Measurements from ENCODE around the gene INHA.

INHA gene

DNA sequence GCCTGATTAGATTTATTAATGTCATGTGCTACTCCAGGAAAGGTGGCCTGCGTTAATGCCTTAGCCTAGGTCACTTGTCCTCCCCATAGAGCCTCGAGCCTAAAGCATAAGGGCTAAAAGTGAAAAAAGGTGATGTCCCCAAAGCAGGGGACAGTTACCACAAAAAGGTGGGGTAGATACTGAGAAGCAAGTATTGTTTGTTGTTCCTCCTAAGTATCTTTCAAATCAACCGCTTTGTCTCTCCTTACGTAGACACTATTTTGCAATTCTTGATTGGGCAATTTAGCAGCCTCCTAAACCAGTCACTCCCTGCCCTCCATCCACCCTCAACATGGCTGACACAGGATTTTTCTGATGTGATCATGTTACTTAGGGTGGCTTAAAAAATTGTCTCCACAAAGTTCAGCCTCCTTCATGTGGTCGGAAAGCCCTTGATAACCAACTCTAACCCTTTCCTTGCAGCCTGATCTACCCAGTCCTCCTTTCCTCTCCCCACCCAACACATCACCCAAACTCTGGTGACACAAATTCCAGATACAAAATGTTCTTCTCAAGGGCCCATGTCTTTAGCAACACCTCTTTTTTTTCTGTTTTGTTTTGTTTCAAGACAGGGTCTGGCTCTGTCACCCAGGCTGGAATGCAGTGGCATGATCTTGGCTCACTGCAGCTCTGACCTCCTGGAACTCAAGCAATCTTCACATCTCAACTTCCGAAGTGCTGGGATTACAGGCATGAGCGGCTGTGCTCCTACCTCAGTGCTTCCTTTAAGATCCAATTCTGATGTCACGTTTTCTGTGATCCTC is 6.9 kb downstream of the INHA start:
- ChIA-PET POLR2A (no interaction called here), CTCF (interaction anchor here (1.2 kb wide), 1 partner anchor 18 kb away, joined by 3 read pairs; no protein-coding TSS in a partner anchor)
- TF ChIP-seq, protein P1, sequence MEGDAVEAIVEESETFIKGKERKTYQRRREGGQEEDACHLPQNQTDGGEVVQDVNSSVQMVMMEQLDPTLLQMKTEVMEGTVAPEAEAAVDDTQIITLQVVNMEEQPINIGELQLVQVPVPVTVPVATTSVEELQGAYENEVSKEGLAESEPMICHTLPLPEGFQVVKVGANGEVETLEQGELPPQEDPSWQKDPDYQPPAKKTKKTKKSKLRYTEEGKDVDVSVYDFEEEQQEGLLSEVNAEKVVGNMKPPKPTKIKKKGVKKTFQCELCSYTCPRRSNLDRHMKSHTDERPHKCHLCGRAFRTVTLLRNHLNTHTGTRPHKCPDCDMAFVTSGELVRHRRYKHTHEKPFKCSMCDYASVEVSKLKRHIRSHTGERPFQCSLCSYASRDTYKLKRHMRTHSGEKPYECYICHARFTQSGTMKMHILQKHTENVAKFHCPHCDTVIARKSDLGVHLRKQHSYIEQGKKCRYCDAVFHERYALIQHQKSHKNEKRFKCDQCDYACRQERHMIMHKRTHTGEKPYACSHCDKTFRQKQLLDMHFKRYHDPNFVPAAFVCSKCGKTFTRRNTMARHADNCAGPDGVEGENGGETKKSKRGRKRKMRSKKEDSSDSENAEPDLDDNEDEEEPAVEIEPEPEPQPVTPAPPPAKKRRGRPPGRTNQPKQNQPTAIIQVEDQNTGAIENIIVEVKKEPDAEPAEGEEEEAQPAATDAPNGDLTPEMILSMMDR (IDR thresholded peaks at IDR 0.05; ENCODE audit: insufficient read depth, low read length, missing control alignments), result no peak
- DNase-seq (ENCODE audit: low read depth, low spot score), result no peak
- H3K4me3 ChIP-seq (ENCODE audit: low read depth, low read length), result no peak overlapping the region

DNA sequence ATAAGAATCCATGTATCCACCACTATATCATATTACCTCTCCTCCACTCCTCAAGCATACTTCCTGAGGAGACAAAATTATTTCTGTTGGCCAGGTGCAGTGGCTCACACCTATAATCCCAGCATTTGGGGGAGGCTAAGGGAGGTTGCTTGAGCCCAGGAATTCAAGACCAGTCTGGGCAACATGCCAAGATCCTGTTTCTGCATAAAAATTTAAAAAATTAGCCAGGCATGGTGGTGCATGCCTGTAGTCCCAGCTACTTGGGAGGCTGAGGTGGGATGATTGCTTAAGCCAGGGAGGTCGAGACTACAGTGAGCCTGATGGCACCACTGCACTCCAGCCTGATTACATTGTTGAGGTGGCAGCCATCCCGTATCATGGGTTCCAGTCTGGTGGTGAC is 9.2 kb downstream of the INHA start:
- no peak overlapping the region for H3K4me3 ChIP-seq (ENCODE audit: low read depth, low read length)
- TF ChIP-seq, protein P1 (IDR thresholded peaks at IDR 0.05; ENCODE audit: insufficient read depth, low read length, missing control alignments), result no peak
- ChIA-PET POLR2A (no interaction called here), CTCF (no interaction called here)
- no peak for DNase-seq (ENCODE audit: low read depth, low spot score)

DNA sequence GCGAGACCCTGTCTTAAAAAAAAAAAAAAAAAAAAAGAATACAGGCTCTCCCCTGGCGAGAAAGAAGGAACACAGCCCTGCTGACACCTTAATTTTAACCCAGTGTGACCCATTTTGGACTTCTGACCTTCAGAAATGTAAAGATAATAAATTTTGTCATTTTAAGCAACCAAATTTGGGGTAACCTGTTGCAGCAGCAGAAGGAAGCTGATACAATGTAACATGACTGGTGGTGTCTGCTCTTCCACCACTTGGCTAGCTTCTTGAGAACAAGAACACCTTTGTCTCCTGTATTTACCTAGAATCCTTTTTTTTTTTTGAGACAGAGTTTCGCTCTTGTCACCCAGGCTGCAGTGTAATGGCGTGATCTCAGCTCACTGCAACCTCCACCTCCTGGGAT is 19.0 kb downstream of the INHA start:
- POLR2A ChIA-PET, result no interaction called here
- CTCF ChIA-PET, result interaction anchor here (0.6 to 1.9 kb wide), 3 partner anchors 61 to 99 kb away, joined by 3 to 7 read pairs (median 3); no protein-coding TSS in a partner anchor
- DNase-seq (ENCODE audit: low read depth, low spot score), result no peak
- TF ChIP-seq, protein P1 (IDR thresholded peaks at IDR 0.05; ENCODE audit: insufficient read depth, low read length, missing control alignments), result no peak
- H3K4me3 ChIP-seq (ENCODE audit: low read depth, low read length), result no peak overlapping the region

DNA sequence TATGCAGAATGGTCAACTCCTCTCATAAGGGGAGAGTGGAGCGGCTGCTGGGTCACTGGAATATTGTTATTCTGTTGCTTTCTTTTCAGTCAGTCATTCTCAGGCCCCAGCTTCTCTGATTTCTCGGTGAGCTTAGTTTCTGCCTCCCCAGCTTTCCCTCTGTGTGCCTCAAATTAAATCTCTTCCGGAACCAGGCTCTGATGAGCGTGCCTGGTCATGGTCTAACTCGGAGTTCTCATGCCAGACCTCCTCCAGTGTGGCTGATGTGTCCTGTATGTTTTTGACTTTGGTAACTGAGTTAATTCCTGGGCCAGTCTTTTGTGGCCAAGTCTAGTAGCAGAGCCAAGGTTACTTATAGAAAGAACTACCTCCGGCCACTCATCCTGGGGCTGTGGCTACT is 20.6 kb downstream of the INHA start:
- DNase-seq (ENCODE audit: low read depth, low spot score), result no peak
- CTCF ChIA-PET, result interaction anchor here (1.0 to 1.2 kb wide), 3 partner anchors 9 to 51 kb away, joined by 3 to 4 read pairs (median 3); no protein-coding TSS in a partner anchor
- POLR2A ChIA-PET, result interaction anchor here (1.0 kb wide), 1 partner anchor 21 kb away, joined by 3 read pairs; the partner anchor contains the start of gene OBSL1
- TF ChIP-seq, protein P1 (IDR thresholded peaks at IDR 0.05; ENCODE audit: insufficient read depth, low read length, missing control alignments), result no peak
- no peak overlapping the region for H3K4me3 ChIP-seq (ENCODE audit: low read depth, low read length)

DNA sequence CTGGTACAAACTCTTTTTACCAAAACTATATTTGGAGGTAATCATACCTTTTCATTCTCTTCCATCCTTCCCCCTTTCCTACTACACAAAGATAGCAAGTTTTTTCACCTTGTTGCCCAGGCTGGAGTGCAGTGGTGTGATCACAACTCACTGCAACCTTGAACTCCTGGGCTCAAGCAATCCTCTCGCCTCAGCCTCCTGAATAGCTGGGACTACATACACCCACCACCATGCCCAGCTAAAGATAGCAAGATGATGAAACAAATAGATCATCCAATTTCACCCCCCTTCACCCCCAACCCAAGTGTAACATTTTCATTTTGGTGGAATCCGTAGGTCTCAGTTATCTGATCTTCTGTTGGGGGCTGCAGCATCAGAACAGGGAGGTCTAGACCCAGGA is 21.0 kb downstream of the INHA start:
- CTCF ChIA-PET, result interaction anchor here (1.0 to 1.2 kb wide), 4 partner anchors 9 to 63 kb away, joined by 3 to 4 read pairs (median 4); no protein-coding TSS in a partner anchor
- POLR2A ChIA-PET, result interaction anchor here (1.0 kb wide), 1 partner anchor 22 kb away, joined by 3 read pairs; the partner anchor contains the start of gene OBSL1
- DNase-seq (ENCODE audit: low read depth, low spot score), result no peak
- H3K4me3 ChIP-seq (ENCODE audit: low read depth, low read length), result no peak overlapping the region
- TF ChIP-seq, protein P1 (IDR thresholded peaks at IDR 0.05; ENCODE audit: insufficient read depth, low read length, missing control alignments), result no peak

DNA sequence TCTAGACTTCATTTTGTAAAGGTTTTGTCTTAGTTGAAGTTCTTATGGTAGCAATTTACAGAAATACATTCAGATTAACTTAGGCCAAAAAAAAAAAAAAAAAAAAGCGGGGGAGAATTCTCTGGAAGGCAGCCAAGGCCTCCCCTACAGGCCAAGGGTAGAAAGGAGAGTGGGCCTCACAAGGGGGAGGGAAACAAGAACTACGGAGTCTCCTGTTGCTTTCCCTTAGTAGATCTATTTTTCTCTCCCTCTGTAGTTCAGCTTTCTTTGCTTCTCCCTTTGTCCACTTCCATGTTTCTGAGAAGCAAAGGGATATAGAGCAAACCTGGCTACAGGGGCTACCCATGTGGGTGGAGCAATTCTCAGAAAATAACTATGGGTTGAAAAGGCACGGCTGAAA is 23.1 kb downstream of the INHA start:
- no peak overlapping the region for H3K4me3 ChIP-seq (ENCODE audit: low read depth, low read length)
- TF ChIP-seq, protein P1 (IDR thresholded peaks at IDR 0.05; ENCODE audit: insufficient read depth, low read length, missing control alignments), result no peak
- CTCF ChIA-PET, result interaction anchor here (2.0 to 3.3 kb wide), 4 partner anchors 10 to 65 kb away, joined by 5 to 24 read pairs (median 12); no protein-coding TSS in a partner anchor
- no peak for DNase-seq (ENCODE audit: low read depth, low spot score)
- POLR2A ChIA-PET, result no interaction called here
